ENCODE measurements around the gene ZNF451.
"Not testable (repeated sequence)": the region's sequence is repeated elsewhere in the genome, so short reads cannot be mapped to it uniquely, and the experiment has no call there.

The ZNF451 gene, protein sequence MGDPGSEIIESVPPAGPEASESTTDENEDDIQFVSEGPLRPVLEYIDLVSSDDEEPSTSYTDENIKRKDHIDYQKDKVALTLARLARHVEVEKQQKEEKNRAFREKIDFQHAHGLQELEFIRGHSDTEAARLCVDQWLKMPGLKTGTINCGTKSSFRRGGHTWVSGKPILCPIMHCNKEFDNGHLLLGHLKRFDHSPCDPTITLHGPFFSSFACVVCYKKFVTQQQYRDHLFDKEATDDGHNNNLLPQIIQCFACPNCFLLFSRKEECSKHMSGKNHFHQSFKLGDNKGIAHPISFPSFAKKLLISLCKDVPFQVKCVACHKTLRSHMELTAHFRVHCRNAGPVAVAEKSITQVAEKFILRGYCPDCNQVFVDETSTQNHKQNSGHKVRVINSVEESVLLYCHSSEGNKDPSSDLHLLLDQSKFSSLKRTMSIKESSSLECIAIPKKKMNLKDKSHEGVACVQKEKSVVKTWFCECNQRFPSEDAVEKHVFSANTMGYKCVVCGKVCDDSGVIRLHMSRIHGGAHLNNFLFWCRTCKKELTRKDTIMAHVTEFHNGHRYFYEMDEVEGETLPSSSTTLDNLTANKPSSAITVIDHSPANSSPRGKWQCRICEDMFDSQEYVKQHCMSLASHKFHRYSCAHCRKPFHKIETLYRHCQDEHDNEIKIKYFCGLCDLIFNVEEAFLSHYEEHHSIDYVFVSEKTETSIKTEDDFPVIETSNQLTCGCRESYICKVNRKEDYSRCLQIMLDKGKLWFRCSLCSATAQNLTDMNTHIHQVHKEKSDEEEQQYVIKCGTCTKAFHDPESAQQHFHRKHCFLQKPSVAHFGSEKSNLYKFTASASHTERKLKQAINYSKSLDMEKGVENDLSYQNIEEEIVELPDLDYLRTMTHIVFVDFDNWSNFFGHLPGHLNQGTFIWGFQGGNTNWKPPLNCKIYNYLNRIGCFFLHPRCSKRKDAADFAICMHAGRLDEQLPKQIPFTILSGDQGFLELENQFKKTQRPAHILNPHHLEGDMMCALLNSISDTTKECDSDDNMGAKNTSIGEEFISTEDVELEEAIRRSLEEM

DNA sequence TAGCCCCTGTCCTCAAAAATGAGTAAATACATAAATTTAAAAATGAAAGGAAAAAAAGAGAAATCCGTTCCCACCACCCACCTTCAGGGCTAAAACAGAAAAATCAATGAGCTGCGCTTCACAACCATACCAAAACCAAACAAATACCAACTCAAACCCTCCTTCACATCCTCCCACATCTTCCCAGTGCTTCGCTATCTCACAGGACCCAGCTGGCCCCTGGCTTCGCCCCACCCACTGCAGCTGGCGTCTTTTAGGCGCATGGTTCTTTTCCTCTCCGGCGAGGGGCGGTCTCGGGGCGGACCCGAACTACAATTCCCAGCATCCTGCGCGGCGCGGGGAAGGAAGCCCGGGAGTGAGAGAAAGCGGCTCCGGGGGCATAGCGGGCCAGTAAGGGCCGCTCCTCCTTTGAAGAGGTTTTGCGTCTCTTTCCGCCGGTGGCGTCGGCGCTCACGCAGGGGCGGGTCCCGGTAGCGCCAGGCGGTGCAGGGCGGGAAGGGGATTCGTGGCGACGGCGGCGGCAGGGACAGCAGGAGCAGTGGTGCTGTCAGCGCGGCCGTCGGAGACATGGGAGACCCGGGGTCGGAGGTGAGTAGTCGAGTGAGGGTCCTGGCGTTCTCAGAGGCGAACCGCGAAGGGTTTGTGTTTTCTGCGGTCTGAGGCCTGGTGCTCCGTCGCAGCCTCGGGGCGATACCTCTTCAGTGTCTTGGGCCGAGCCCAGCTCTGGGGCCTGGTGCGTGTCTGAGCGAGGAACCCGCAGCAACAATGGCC is at the start of gene ZNF451:
ZNF451 (plus strand) TSS at position 502 of the 771 bp plus-strand sequence; CDS start at position 568, 66 bp downstream.
- peak within 1 kb of the TSS; percentile 66 for H3K4me3 ChIP-seq (replicated peaks; ENCODE audit: low read depth, low read length)
- peak; percentile 96 for DNase-seq (ENCODE audit: low read depth)
- TF ChIP-seq, protein P1, sequence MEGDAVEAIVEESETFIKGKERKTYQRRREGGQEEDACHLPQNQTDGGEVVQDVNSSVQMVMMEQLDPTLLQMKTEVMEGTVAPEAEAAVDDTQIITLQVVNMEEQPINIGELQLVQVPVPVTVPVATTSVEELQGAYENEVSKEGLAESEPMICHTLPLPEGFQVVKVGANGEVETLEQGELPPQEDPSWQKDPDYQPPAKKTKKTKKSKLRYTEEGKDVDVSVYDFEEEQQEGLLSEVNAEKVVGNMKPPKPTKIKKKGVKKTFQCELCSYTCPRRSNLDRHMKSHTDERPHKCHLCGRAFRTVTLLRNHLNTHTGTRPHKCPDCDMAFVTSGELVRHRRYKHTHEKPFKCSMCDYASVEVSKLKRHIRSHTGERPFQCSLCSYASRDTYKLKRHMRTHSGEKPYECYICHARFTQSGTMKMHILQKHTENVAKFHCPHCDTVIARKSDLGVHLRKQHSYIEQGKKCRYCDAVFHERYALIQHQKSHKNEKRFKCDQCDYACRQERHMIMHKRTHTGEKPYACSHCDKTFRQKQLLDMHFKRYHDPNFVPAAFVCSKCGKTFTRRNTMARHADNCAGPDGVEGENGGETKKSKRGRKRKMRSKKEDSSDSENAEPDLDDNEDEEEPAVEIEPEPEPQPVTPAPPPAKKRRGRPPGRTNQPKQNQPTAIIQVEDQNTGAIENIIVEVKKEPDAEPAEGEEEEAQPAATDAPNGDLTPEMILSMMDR (IDR thresholded peaks at IDR 0.05; ENCODE audit: low read length, missing control alignments): no peak

DNA sequence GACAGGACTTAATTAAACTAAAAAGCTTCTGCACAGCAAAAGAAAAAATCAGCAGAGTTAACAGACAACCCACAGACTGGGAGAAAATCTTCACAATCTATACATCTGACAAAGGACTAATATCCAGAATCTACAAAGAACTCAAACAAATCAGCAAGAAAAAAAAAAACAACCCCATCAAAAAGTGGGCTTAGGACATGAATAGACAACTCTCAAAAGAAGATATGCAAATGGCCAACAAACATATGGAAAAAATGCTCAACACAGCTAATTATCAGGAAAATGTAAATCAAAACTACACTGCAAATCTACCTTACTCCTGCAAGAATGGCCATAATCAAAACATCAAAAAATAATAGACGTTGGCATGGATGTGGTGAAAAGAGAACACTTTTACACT is 45.9 kb upstream of the ZNF451 start:
- not testable (repeated sequence) for DNase-seq (ENCODE audit: low read depth); H3K4me3 ChIP-seq (replicated peaks; ENCODE audit: low read depth, low read length)

DNA sequence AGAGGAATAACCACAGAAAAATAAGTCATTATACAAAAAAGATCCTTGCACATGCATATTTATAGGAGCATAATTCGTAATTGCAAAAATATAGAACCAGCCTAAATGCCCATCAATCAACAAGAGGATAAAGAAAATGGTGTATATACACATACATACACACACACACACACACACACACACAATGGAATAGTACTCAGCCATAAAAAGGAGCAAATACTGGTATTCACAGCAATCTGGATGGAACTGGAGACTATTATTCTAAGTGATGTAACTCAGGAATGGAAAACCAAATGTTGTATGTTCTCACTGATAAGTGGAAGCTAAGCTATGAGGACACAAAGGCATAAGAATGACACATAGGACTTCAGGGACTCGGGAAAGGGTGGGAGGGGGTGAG is 45.4 kb upstream of the ZNF451 start:
- DNase-seq (ENCODE audit: low read depth): no peak
- no peak overlapping the region for H3K4me3 ChIP-seq (replicated peaks; ENCODE audit: low read depth, low read length)
- TF ChIP-seq, protein P1 (IDR thresholded peaks at IDR 0.05; ENCODE audit: low read length, missing control alignments): no peak

DNA sequence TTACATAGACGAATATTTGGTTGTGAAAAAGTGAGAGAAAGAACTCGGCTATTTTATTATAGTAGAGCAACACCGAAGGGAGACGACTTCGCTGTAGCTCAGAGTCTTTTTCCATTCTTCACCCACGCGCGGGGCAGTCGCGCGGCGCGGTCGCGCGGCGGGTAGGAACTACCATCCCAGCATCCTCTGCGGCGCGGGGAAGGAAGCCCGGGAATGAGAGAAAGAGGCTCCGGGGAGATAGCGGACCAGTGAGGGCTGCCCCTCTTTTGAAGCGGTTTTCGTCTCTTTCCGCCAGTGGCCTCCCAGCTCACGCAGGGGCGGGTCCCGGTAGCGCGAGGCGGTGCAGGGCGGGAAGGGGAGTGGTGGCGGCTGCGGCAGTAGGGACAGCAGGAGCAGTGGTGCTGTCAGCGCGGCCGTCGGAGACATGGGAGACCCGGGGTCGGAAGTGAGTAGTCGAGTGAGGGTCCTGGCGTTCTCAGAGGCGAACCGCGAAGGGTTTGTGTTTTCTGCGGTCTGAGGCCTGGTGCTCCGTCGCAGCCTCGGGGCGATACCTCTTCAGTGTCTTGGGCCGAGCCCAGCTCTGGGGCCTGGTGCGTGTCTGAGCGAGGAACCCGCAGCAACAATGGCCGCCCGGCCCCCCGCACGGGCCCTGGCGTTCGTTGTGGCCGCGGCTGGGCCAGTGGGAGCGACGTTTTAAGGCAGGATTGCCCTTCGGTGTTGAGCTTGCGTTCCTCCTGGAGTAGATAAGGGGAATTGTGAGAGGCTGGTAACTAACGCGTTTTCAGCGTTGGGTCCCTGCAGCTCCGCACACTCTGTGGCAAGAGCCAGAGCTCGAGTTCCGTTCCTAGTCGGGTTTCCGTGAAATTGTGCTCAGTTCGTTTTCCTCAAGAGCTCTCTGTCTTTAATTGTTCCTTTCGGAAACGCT is 43.4 kb upstream of the ZNF451 start, which contains the start of gene KIAA1586:
KIAA1586 (plus strand) TSS at position 362 of the 925 bp plus-strand sequence; CDS start at position 425, 63 bp downstream.
- peak within 1 kb of the TSS; percentile 59 for H3K4me3 ChIP-seq (replicated peaks; ENCODE audit: low read depth, low read length)
- peak; percentile 87 for DNase-seq (ENCODE audit: low read depth)

DNA sequence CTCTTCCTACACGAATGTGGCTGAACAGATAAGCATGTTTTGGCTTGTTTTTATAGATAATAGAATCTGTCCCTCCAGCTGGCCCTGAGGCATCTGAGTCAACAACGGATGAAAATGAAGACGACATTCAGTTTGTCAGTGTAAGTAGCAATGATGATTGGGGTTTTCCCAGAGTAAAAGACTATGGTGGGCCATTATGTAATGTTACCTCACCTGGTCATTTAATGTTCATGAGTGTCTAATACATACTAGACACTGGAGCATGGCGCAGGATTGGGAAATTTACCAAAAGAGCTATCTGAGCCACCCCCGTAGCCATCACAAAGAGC is 42.8 kb upstream of the ZNF451 start:
- not testable (repeated sequence) for H3K4me3 ChIP-seq (replicated peaks; ENCODE audit: low read depth, low read length); DNase-seq (ENCODE audit: low read depth)

DNA sequence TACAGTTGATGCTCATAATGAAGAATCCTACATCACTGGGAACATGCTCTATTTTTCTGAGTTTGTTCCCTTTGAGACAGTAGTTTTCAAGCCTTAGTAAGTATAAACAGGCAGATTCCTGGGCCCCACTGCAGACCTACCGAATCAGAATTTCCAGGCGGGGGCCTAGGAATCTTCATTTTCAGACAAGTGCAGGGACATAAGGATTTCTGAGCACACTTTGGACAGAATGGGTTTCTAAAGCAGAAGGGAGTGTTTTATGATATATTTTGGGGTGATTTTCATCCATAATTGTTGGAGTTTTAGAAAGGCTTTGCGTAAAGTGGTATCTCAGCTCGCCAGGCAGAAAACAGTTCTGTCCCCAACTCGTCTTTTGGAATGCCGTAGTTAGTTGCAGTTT is 42.1 kb upstream of the ZNF451 start:
- DNase-seq (ENCODE audit: low read depth): not testable (repeated sequence)
- H3K4me3 ChIP-seq (replicated peaks; ENCODE audit: low read depth, low read length): peak overlapping the region; percentile 15

DNA sequence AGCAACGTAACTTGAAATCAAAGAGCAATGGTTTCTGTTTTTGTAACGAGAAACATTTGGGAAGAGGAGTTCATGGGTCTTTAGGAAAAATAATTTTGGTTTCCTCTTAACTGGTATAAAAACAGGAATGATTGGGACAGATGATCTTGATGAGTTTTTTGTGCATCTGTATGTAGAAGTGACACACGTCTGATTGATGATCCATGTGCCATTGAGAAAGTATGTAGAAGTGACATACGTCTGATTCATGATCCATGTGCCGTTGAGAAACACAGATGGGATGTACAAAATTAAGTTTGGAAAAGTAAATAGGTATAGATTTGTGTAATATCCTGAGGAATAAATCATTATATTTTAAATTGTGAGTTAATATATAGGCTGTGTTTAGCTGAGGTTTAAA is 41.4 kb upstream of the ZNF451 start:
- H3K4me3 ChIP-seq (replicated peaks; ENCODE audit: low read depth, low read length): no peak overlapping the region
- TF ChIP-seq, protein P1 (IDR thresholded peaks at IDR 0.05; ENCODE audit: low read length, missing control alignments): no peak

DNA sequence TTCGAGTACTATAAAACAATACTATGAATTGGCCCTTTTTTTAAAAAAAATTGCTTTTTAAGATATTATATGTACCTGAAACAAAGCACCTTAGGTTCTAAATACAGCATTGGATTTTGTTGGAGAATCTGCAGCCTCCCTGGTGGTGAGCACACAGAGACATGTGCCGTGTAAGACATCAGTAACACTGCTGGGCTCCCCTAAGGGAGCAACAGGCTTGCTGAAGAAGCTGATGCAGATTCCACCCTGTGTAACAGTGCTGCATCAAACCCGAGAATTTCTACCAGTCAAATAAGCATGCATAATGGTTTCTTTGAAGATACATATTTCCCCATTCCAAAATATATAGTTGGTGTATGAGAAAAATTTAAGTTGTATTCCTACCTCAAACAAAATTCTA is 26.1 kb upstream of the ZNF451 start:
- DNase-seq (ENCODE audit: low read depth): no peak
- TF ChIP-seq, protein P1 (IDR thresholded peaks at IDR 0.05; ENCODE audit: low read length, missing control alignments): no peak
- H3K4me3 ChIP-seq (replicated peaks; ENCODE audit: low read depth, low read length): no peak overlapping the region

More for the DNA sequence above, 41.4 kb upstream of the ZNF451 start:
- no peak for DNase-seq (ENCODE audit: low read depth)
